AG20443 (cell line): ENCODE measurements around the gene KCNAB3.
A peak's percentile ranks its signal among the peaks of the same experiment; 100 is the strongest.

ENCODE experiments used
- DNase-seq: peaks from one replicate; pipeline ENCODE4 v3.0.0; 2012; ENCODE audit warnings: low spot score, mixed read lengths

The KCNAB3 gene

DNA sequence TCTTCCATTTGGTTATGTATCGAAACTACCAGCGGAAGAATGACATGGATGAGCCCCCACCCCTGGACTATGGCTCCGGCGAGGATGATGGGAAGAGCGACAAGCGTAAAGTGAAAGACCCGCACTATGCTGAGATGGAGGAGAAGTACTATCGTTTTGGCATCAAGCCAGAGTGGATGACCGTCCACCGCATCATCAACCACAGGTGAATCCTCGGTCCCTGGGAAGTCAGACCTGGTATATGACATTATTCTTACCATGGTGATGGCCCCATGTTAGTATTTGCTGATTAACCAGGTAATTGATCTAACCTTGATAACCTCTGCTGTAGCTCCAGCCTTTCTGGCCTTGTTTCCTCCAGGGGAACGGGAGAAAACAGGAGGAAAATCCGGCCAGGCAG is 32.6 kb downstream of the KCNAB3 start:
- DNase-seq = no peak

- DNase-seq = peak; percentile 1
Observed at GRCh38 chr17:7894866-7895265, 34.8 kb downstream of the KCNAB3 start.

DNA sequence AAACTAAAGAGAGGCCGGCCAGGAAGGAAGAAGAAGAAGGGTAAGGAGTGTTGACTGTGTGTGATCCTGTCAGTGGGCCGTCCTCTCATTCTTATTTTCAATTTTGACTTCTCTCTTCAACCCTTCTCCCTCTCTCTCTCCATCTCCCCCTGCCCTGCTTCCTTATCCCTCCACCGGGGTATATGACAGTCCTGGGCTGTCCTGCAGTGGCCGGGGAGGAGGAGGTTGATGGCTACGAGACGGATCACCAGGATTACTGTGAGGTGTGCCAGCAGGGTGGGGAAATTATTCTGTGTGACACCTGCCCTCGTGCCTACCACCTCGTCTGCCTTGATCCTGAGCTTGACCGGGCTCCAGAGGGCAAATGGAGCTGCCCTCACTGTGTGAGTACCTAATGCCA is 35.4 kb downstream of the KCNAB3 start:
- DNase-seq = peak; percentile 1

GRCh38 chr17:7893187-7893880 is 36.3 kb downstream of the KCNAB3 start:
- no peak for DNase-seq

DNA sequence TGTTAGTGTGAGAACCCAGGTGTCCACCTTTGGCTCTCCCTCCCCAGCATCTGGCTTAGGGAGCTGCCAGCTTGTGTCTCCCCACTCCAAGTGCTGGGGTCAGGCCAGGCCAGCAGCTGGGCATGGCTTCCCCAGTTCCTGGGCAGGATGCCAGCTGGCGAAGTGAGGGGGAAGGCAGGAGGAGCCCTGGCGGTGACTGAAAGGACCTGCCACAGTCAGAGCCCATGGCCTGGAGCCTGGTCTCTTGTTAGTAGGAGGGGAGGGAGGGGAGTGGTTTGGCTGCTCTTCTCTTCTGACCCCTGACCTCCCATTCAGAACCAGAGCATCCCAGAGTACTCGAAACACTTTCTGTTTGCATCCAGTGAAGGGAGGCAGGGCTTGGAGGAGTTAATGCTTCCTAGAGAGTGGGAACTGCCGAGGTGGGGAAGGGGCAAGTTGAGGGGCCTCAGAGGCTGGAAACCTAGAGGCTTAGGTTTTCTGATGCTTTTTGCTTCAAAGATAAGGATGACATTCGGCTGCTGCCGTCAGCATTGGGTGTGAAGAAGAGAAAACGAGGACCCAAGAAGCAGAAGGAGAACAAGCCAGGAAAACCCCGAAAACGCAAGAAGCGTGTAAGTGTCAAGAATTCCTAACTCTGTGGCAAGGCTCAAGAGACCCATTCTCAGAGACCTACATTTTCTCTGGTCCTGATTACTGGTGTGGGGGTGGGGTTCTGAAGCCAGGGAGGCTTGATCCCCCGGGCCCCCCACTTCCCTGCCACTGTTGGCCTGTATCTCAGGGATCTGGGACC is 40.3 kb downstream of the KCNAB3 start:
- peak; percentile 94 for DNase-seq

- DNase-seq = no peak
Observed at GRCh38 chr17:7888184-7888920, 41.3 kb downstream of the KCNAB3 start, which contains the start of gene CHD3. TSS of gene CHD3 (plus strand) at chr17:7888789. CDS start at chr17:7889001, 212 bp downstream.

GRCh38 chr17:7887482-7888183 is 42.0 kb downstream of the KCNAB3 start:
- peak; percentile 96 for DNase-seq

DNA sequence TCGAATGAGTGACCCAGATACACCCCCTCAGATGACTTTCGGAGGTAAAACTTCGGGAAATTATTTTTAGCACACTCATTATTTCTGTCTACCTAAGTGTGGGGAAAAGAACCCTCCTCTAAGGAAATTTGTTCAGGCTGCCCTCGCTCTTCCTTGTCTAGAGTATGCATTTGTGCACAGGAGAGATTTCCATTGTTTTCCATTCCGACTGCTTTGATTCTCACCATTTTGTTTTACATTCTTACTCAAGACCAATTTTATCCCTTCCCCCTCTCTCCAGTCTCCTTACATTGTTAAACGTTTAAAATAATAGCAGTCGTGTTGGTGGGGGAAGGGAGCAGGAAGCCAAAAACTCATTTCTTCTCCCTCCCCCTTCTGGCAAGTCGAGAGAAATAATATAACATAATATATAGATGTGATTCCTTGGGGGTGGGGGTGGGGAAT is 42.6 kb downstream of the KCNAB3 start:
- no peak for DNase-seq

GRCh38 chr17:7886227-7887037 is 43.2 kb downstream of the KCNAB3 start:
- peak; percentile 27 for DNase-seq

DNA sequence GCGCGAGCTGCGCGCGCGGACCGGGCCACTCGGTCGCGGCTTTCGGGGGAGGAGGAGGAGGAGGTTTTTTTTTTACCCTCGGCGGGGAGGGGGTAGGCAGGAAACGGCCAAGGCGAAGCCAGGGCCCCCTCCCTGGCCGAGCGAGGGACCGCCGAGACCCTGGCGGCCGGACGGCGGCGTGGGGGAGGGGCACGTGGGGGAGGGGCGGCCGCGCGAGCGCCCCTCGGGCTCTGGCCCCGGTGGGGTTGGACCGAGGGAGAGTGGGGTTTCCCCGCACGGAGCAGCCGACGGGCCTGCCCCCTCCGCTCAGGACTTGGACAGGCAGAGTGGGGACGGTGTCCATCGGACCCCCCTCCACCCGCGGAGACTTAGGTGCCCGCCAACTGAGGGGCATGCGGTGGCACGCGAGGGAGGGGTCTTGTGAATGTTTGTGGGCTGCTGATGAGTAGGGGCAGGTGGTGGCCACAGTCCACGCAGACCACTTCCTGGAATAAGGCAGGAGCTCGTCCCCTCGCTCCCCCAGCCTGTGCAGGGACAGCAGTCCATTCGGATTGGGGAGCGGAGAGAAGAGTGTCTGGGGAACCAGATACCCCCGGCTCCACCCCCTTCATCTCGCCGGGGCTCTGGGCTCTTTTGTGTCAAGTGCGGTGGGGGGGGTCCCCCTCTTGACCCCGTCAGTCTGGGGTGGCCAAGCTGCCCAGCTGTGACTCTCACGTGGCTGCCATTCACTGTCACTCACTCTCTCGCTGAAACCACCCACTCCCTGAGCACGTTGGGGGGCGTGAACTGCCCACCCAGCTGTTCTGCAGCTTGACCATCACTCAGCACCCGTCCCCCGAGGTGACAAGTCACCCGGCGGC is 44.1 kb downstream of the KCNAB3 start:
- peak; percentile 51 for DNase-seq

GRCh38 chr17:7884581-7885366 is 44.9 kb downstream of the KCNAB3 start:
- peak; percentile 38 for DNase-seq

DNA sequence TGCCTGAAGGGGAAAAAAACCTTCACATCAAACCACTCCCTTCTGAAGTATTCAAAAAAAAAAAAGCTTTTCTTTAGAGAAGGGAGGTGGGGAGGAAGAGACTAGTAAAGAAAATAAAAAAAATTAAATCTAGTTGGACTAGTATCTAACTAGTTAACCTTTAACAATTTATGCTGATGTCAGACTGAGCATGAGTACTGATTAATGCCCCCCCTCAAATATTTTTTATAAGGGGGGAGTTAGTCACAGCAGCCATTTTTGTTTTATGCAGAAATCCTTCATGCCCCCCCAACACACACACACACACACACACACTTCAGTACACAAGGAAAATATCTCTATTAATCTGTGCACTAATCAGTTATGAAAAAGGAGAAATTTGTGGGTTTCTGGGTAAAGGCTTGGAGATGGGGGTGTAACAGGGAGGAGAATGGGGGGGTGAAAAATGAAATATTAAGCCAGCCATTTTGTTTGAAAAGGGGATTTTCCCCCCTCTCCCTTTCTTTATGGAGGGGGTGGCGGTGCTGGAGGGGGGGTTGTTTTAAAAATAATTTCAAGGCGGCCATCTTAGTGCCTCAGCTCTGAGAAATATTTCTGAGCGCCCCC is 45.8 kb downstream of the KCNAB3 start:
- DNase-seq = peak; percentile 27

GRCh38 chr17:7882629-7883028 is 47.0 kb downstream of the KCNAB3 start:
- no peak for DNase-seq

DNA sequence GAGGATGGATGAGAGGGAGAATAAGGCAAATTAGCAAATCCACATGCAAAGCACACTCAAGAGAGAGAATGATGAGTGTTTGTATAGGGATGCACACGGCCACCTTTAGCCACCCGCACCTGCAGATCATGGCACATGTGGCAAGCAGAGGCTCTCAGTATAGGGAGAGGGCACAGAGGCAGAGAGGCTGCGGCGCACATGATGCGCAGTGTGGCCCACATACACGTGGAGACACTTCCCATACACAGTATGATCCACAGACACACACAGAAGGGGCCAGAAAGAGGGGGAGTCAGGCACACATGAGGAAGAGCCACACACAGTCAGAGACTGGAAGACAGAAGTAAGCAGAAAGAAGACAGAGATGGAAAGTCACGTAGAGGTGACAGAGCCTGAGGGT is 47.6 kb downstream of the KCNAB3 start:
- no peak for DNase-seq

- no peak for DNase-seq
Observed at GRCh38 chr17:7881276-7882054, 48.2 kb downstream of the KCNAB3 start.

- no peak for DNase-seq
Observed at GRCh38 chr17:7880076-7880868, 49.4 kb downstream of the KCNAB3 start.

- DNase-seq = no peak
Observed at GRCh38 chr17:7878234-7878633, 51.4 kb downstream of the KCNAB3 start.
